DND-41 (cell line): Measurements from ENCODE around the gene ZNF497.
"Not testable (repeated sequence)": the region's sequence is repeated elsewhere in the genome, so short reads cannot be mapped to it uniquely, and the experiment has no call there.

Experiments used
- EZH2 ChIP-seq: IDR thresholded peaks from 3 replicates; pipeline ENCODE4 v1.6.1; 2012; ENCODE audit warnings: borderline replicate concordance, low read depth, mild to moderate bottlenecking, moderate library complexity, low read length, inconsistent platforms; ENCODE audit not compliant: severe bottlenecking
- TF ChIP-seq, protein P1 (sequence below): IDR thresholded peaks from 2 replicates; pipeline ENCODE4 v1.5.1; 2012; ENCODE audit warnings: borderline replicate concordance, low read length, moderate library complexity, mild to moderate bottlenecking; ENCODE audit not compliant: poor library complexity, severe bottlenecking; ENCODE audit errors: extremely low read depth

GRCh38 chr19:58376724-58377123 lies 14.2 kb upstream of the ZNF497 start:
- TF ChIP-seq, protein P1, sequence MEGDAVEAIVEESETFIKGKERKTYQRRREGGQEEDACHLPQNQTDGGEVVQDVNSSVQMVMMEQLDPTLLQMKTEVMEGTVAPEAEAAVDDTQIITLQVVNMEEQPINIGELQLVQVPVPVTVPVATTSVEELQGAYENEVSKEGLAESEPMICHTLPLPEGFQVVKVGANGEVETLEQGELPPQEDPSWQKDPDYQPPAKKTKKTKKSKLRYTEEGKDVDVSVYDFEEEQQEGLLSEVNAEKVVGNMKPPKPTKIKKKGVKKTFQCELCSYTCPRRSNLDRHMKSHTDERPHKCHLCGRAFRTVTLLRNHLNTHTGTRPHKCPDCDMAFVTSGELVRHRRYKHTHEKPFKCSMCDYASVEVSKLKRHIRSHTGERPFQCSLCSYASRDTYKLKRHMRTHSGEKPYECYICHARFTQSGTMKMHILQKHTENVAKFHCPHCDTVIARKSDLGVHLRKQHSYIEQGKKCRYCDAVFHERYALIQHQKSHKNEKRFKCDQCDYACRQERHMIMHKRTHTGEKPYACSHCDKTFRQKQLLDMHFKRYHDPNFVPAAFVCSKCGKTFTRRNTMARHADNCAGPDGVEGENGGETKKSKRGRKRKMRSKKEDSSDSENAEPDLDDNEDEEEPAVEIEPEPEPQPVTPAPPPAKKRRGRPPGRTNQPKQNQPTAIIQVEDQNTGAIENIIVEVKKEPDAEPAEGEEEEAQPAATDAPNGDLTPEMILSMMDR = not testable (repeated sequence)
- not testable (repeated sequence) for TF ChIP-seq EZH2
